ENCODE measurements around the gene ACTMAP.

- TF ChIP-seq CTCF (IDR thresholded peaks at IDR 0.05) (no peak), EZH2 (IDR thresholded peaks at IDR 0.05) (no peak), EZH2phosphoT487 (IDR thresholded peaks at IDR 0.05) (no peak)
Measured at GRCh38 chr19:40743926-40744325, 6.4 kb downstream of the ACTMAP start.
